H9 (cell line): ENCODE measurements around the gene NAPA. TPM values are rescaled to one million over a fixed set of nuclear protein-coding genes. Genes with fewer than 3 reads are reported as not detected.

Experiments used
- DNase-seq: peaks from one replicate; pipeline ENCODE4 v3.0.0-alpha.2; 2017
- H2AFZ ChIP-seq: one replicate; pipeline ENCODE4 v1.6.1; 2013; ENCODE audit warnings: mild to moderate bottlenecking, low read length, control low read depth, moderate library complexity
- H2AK5ac ChIP-seq: 2 replicates; pipeline ENCODE4 v1.6.1; 2013; ENCODE audit warnings: low read length, control low read depth, mixed read lengths; ENCODE audit not compliant: insufficient read length
- H2BK120ac ChIP-seq: one replicate; pipeline ENCODE4 v1.6.1; 2013; ENCODE audit warnings: low read depth, mild to moderate bottlenecking, low read length, control low read depth, inconsistent platforms; ENCODE audit not compliant: poor library complexity, severe bottlenecking
- H2BK12ac ChIP-seq: 2 replicates; pipeline ENCODE4 v1.6.1; 2013; ENCODE audit warnings: low read length, control low read depth, mixed read lengths, low read depth; ENCODE audit not compliant: insufficient read length
- H2BK15ac ChIP-seq: 2 replicates; pipeline ENCODE4 v1.6.1; 2013; ENCODE audit warnings: low read depth, low read length, control low read depth
- H2BK20ac ChIP-seq: one replicate; pipeline ENCODE4 v1.6.1; 2013; ENCODE audit warnings: low read depth, mild to moderate bottlenecking, low read length, control low read depth, inconsistent platforms; ENCODE audit not compliant: poor library complexity, severe bottlenecking
- H2BK5ac ChIP-seq: 2 replicates; pipeline ENCODE4 v1.6.1; 2013; ENCODE audit warnings: low read length, control low read depth, mixed read lengths; ENCODE audit not compliant: insufficient read length
- H3K14ac ChIP-seq: 2 replicates; pipeline ENCODE4 v1.6.1; 2013; ENCODE audit warnings: low read length, control low read depth; ENCODE audit not compliant: insufficient read depth
- H3K18ac ChIP-seq: 2 replicates; pipeline ENCODE4 v1.6.1; 2013; ENCODE audit warnings: low read depth, mild to moderate bottlenecking, mixed read lengths, low read length, control low read depth; ENCODE audit not compliant: insufficient read length
- H3K23ac ChIP-seq: 2 replicates; pipeline ENCODE4 v1.6.1; 2013; ENCODE audit warnings: low read length, control low read depth, mixed read lengths, low read depth; ENCODE audit not compliant: insufficient read length
- H3K23me2 ChIP-seq: 2 replicates; pipeline ENCODE4 v1.6.1; 2013; ENCODE audit warnings: low read depth, mild to moderate bottlenecking, mixed read lengths, low read length, control low read depth; ENCODE audit not compliant: insufficient read length, poor library complexity, severe bottlenecking
- H3K27ac ChIP-seq: 2 replicates; pipeline ENCODE4 v1.5.1; 2013; ENCODE audit warnings: low read length, control low read depth, mixed read lengths, low read depth; ENCODE audit not compliant: insufficient read length
- H3K27me3 ChIP-seq: 2 replicates; pipeline ENCODE4 v1.6.1; 2013; ENCODE audit warnings: low read length, control low read depth, inconsistent platforms; ENCODE audit not compliant: insufficient read depth
- H3K4ac ChIP-seq: 2 replicates; pipeline ENCODE4 v1.6.1; 2013; ENCODE audit warnings: low read depth, mild to moderate bottlenecking, control low read depth, inconsistent platforms, low read length, moderate library complexity
- H3K4me1 ChIP-seq: 2 replicates; pipeline ENCODE4 v1.6.1; 2013; ENCODE audit warnings: low read length, control low read depth, inconsistent platforms; ENCODE audit not compliant: insufficient read depth
- H3K4me2 ChIP-seq: 2 replicates; pipeline ENCODE4 v1.6.1; 2013; ENCODE audit warnings: low read length, control low read depth, mixed read lengths; ENCODE audit not compliant: insufficient read length, insufficient read depth
- H3K56ac ChIP-seq: 2 replicates; pipeline ENCODE4 v1.6.1; 2013; ENCODE audit warnings: low read depth, mild to moderate bottlenecking, mixed read lengths, low read length, control low read depth; ENCODE audit not compliant: insufficient read length
- H3K79me1 ChIP-seq: 2 replicates; pipeline ENCODE4 v1.6.1; 2013; ENCODE audit warnings: low read depth, mild to moderate bottlenecking, moderate library complexity, low read length, control low read depth, inconsistent platforms; ENCODE audit not compliant: insufficient read depth, poor library complexity, severe bottlenecking
- H3K79me2 ChIP-seq: 2 replicates; pipeline ENCODE4 v1.6.1; 2013; ENCODE audit warnings: low read length, control low read depth, inconsistent platforms; ENCODE audit not compliant: insufficient read depth
- H3K9ac ChIP-seq: 2 replicates; pipeline ENCODE4 v1.6.1; 2013; ENCODE audit warnings: low read length, control low read depth, mixed read lengths; ENCODE audit not compliant: insufficient read length; ENCODE audit errors: extremely low read depth
- H3K9me3 ChIP-seq: one replicate; pipeline ENCODE4 v1.6.1; 2013; ENCODE audit warnings: low read depth, low read length, inconsistent platforms; ENCODE audit not compliant: control insufficient read depth
- H3T11ph ChIP-seq: one replicate; pipeline ENCODE4 v1.6.1; 2013; ENCODE audit warnings: mild to moderate bottlenecking, low read length, control low read depth, inconsistent platforms
- H4K20me1 ChIP-seq: one replicate; pipeline ENCODE4 v1.6.1; 2013; ENCODE audit not compliant: control insufficient read depth, insufficient read length, insufficient read depth
- H4K5ac ChIP-seq: 2 replicates; pipeline ENCODE4 v1.6.1; 2013; ENCODE audit warnings: low read depth, mild to moderate bottlenecking, mixed read lengths, low read length, control low read depth; ENCODE audit not compliant: insufficient read length
- H4K8ac ChIP-seq: replicated peaks from 2 replicates; pipeline ENCODE4 v1.6.1; 2013; ENCODE audit warnings: low read length, control low read depth, mixed read lengths, low read depth; ENCODE audit not compliant: insufficient read length
- H4K91ac ChIP-seq: 2 replicates; pipeline ENCODE4 v1.6.1; 2013; ENCODE audit warnings: low read depth, mild to moderate bottlenecking, moderate library complexity, mixed read lengths, low read length, control low read depth; ENCODE audit not compliant: insufficient read length
- H3K27ac Mint-ChIP-seq, 3 experiments: 2 replicates in 2 of 3; 3 replicates in 1 of 3; pipeline ENCODE4 v1.8.0; 2020 to 2021; ENCODE audit warnings: mixed read lengths in 3 of 3, mild to moderate bottlenecking in 1 of 3, moderate library complexity in 1 of 3
- H3K27me3 Mint-ChIP-seq: 2 replicates; pipeline ENCODE4 v1.8.0; 2021; ENCODE audit warnings: low read depth, mild to moderate bottlenecking, moderate library complexity, mixed read lengths
- H3K36me3 Mint-ChIP-seq, 3 experiments: 2 replicates in 2 of 3; 3 replicates in 1 of 3; pipeline ENCODE4 v1.8.0; 2020 to 2021; ENCODE audit warnings: low read depth in 3 of 3, mixed read lengths in 3 of 3; ENCODE audit not compliant: insufficient read depth in 1 of 3
- H3K4me1 Mint-ChIP-seq, 2 experiments: 2 replicates each; pipeline ENCODE4 v1.8.0; 2020; ENCODE audit warnings: mixed read lengths in 2 of 2
- H3K4me3 Mint-ChIP-seq, 2 experiments: 2 replicates in 1 of 2; 3 replicates in 1 of 2; pipeline ENCODE4 v1.8.0; 2020 to 2021; ENCODE audit warnings: mild to moderate bottlenecking in 2 of 2, mixed read lengths in 2 of 2, moderate library complexity in 1 of 2
- H3K9me3 Mint-ChIP-seq, 2 experiments: 2 replicates in 1 of 2; 3 replicates in 1 of 2; pipeline ENCODE4 v1.8.0; 2020; ENCODE audit warnings: mild to moderate bottlenecking in 2 of 2, mixed read lengths in 2 of 2, moderate library complexity in 1 of 2
- CTCF ChIP-seq: fragments of 200-600 bp; sonication (generic); conservative IDR thresholded peaks from 3 replicates; pipeline ENCODE4 v1.8.0; 2021; ENCODE audit warnings: antibody characterized with exemption, mild to moderate bottlenecking
- WGBS: extraction: QIAGEN DNeasy Blood & Tissue Kit; methylation state at CpG from one replicate; pipeline ENCODE4 v1.1.7; 2013; ENCODE audit warnings: missing lambda C conversion rate, low lambda C conversion rate, mixed read lengths; ENCODE audit not compliant: insufficient read length; ENCODE audit errors: extremely low coverage; 5-methylcytosine and 5-hydroxymethylcytosine counted together
- total RNA-seq: library from RNA; stranded (reverse); gene quantifications from 2 replicates; pipeline ENCODE4 v1.2.1, GENCODE V29; 2021

NAPA gene
- total RNA-seq, 1 experiment from 2014 or later = 62.8 TPM

GRCh38 chr19:47480658-47481057 lies 34.2 kb downstream of the NAPA start:
- Histone ChIP-seq H2BK120ac (no peak overlapping the region), H4K5ac (no peak overlapping the region), H3K4me1 (no peaks in the 10 kb centered on the region), H2AK5ac (no peak overlapping the region), H3K14ac (no peak overlapping the region), H4K91ac (no peak overlapping the region), H2AFZ (no peak overlapping the region), H2BK15ac (no peak overlapping the region), H3K9me3 (no peaks in the 10 kb centered on the region), H3T11ph (no peak overlapping the region), H2BK12ac (no peak overlapping the region), H2BK20ac (no peak overlapping the region), H4K20me1 (no peaks in the 10 kb centered on the region), H3K4ac (no peak overlapping the region), H3K4me2 (no peak overlapping the region), H2BK5ac (no peak overlapping the region), H3K18ac (no peak overlapping the region), H3K56ac (no peak overlapping the region), H3K27me3 (no peaks in the 10 kb centered on the region), H4K8ac (no peak overlapping the region), H3K27ac (no peak overlapping the region), H3K9ac (no peak overlapping the region), H3K23ac (no peak overlapping the region), H3K79me1 (no peaks in the 10 kb centered on the region), H3K23me2 (peaks cover 5% of the 10 kb centered on the region), H3K79me2 (no peaks in the 10 kb centered on the region)
- H3K4me1 Mint-ChIP-seq = peaks cover 16 to 21% of the 10 kb centered on the region in 2 experiments
- peaks cover 6% of the 10 kb centered on the region; the same call in 1 of the 2 replicates for H3K27me3 Mint-ChIP-seq
- peaks cover 0 to 4% (median 0%) of the 10 kb centered on the region in 3 experiments; a peak in 2 of 7 replicates for H3K36me3 Mint-ChIP-seq
- peaks cover 0 to 2% of the 10 kb centered on the region in 2 experiments; a peak in 3 of 5 replicates for H3K9me3 Mint-ChIP-seq
- peak overlapping the region; percentile 61 to 81 for H3K4me3 Mint-ChIP-seq
- peak overlapping the region in 1 of 3 experiments; percentile 1; a peak in 1 of 7 replicates for H3K27ac Mint-ChIP-seq
- no CpG with 5 or more reads among the region's 16 CpGs for WGBS
- DNase-seq = no peak
- TF ChIP-seq CTCF = no peak
